Loucy (cell line): ENCODE results near the gene PRDM12.

Experiments used
- CTCF ChIP-seq: fragments of 200-600 bp; sonication (generic); conservative IDR thresholded peaks from 2 replicates; pipeline ENCODE4 v1.5.1; 2014; ENCODE audit warnings: mild to moderate bottlenecking, antibody characterized with exemption, low read length
- EZH2phosphoT487 ChIP-seq: fragments of 200-600 bp; IDR thresholded peaks from 2 replicates; pipeline ENCODE4 v1.6.1; 2018; ENCODE audit warnings: antibody characterized with exemption, mild to moderate bottlenecking, moderate library complexity, borderline replicate concordance

GRCh38 chr9:130661451-130662098 lies 2.8 kb upstream of the PRDM12 start:
- TF ChIP-seq CTCF (no peak), EZH2phosphoT487 (no peak)
